ENCODE data around the gene ADCY10.

DNA sequence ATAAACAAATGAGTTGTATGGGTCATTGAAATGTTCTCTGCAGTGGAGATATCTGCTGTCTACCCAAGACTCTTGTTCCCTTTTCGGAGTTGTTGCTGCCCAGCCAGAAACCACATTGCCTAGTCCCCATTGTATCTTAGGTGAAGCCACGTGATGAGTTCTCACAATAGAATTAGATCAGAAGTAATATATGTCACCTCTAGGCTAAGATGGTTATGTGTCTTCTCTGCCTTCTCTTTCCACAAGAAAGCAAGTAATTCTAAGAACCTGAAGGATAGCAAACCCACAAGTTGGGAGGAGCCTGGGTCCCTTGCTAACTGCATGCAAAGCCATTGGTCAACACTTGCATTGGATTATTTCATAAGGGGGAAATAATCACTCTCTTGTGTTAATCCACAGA is 76.6 kb downstream of the ADCY10 start:
- no peak for TF ChIP-seq RCOR1 (IDR thresholded peaks at IDR 0.05; ENCODE audit: insufficient replicate concordance, low read length)
- TF ChIP-seq, protein P1, sequence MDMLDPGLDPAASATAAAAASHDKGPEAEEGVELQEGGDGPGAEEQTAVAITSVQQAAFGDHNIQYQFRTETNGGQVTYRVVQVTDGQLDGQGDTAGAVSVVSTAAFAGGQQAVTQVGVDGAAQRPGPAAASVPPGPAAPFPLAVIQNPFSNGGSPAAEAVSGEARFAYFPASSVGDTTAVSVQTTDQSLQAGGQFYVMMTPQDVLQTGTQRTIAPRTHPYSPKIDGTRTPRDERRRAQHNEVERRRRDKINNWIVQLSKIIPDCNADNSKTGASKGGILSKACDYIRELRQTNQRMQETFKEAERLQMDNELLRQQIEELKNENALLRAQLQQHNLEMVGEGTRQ (IDR thresholded peaks at IDR 0.05; ENCODE audit: low read depth, low read length) = no peak
- TF ChIP-seq, protein P2, sequence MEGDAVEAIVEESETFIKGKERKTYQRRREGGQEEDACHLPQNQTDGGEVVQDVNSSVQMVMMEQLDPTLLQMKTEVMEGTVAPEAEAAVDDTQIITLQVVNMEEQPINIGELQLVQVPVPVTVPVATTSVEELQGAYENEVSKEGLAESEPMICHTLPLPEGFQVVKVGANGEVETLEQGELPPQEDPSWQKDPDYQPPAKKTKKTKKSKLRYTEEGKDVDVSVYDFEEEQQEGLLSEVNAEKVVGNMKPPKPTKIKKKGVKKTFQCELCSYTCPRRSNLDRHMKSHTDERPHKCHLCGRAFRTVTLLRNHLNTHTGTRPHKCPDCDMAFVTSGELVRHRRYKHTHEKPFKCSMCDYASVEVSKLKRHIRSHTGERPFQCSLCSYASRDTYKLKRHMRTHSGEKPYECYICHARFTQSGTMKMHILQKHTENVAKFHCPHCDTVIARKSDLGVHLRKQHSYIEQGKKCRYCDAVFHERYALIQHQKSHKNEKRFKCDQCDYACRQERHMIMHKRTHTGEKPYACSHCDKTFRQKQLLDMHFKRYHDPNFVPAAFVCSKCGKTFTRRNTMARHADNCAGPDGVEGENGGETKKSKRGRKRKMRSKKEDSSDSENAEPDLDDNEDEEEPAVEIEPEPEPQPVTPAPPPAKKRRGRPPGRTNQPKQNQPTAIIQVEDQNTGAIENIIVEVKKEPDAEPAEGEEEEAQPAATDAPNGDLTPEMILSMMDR (conservative IDR thresholded peaks at IDR 0.05; ENCODE audit: low read depth, low read length) = no peak
- no peak for TF ChIP-seq POLR2A (IDR thresholded peaks at IDR 0.05; ENCODE audit: low read depth, low read length)
- TF ChIP-seq RAD21 (IDR thresholded peaks at IDR 0.05; ENCODE audit: low read length) = no peak
- TF ChIP-seq, protein P3, sequence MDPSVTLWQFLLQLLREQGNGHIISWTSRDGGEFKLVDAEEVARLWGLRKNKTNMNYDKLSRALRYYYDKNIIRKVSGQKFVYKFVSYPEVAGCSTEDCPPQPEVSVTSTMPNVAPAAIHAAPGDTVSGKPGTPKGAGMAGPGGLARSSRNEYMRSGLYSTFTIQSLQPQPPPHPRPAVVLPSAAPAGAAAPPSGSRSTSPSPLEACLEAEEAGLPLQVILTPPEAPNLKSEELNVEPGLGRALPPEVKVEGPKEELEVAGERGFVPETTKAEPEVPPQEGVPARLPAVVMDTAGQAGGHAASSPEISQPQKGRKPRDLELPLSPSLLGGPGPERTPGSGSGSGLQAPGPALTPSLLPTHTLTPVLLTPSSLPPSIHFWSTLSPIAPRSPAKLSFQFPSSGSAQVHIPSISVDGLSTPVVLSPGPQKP (IDR thresholded peaks at IDR 0.05; ENCODE audit: borderline replicate concordance, low read depth, low read length) = no peak

Data from IMR-90 (cell line).